HepG2 (cell line): ENCODE results near the gene UCN2. TPM values are rescaled to one million over a fixed set of nuclear protein-coding genes. Genes with fewer than 3 reads are reported as not detected.

Experiments
- ATAC-seq: fragments of 200-7000 bp; cut with Tn5 transposase; 3 replicates; pipeline ENCODE4 v1.9.1; 2020; ENCODE audit warnings: mild to moderate bottlenecking, moderate library complexity
- BruUV-seq: library from RNA; stranded (reverse); fragments of 400-500 nt; replicated peaks from 2 replicates; lab custom pipeline; 2021; lab: Mats Ljungman, UMichigan
- CTCF ChIA-PET: fragments of 300-600 bp; formaldehyde crosslinking; extraction: SDS; loops from one replicate; lab custom pipeline; 2021; ENCODE audit warnings: low total read pairs, inconsistent platforms, low intra/inter-chr PET ratio; lab: Yijun Ruan, JAX
- POLR2A ChIA-PET: fragments of 350-600 bp; sonication (Branson Sonifier 250); formaldehyde crosslinking; loops from one replicate; lab custom pipeline; 2020; ENCODE audit warnings: antibody characterized with exemption, inconsistent platforms; lab: Yijun Ruan, JAX
- DNase-seq: peaks from one replicate; pipeline ENCODE4 v3.0.0-alpha.2; 2015; ENCODE audit warnings: low spot score
- FAIRE-seq: peaks from 3 replicates; lab custom pipeline; 2011; peaks lifted over from hg19 to GRCh38; lab: Jason Lieb, UNC
- H2AFZ ChIP-seq: one replicate; pipeline ENCODE4 v1.6.1; 2011; ENCODE audit warnings: low read length, inconsistent platforms
- H3K27ac ChIP-seq: fragments of 300-600 bp; 3 replicates; pipeline ENCODE4 v1.8.0; 2011; ENCODE audit warnings: mixed run types, mild to moderate bottlenecking, mixed read lengths, low read length, inconsistent platforms; ENCODE audit not compliant: insufficient read depth; ENCODE audit errors: extremely low read length
- H3K27me3 ChIP-seq, 2 experiments: fragments of 200-600 bp in 1 of 2; 2 replicates in 1 of 2; 3 replicates in 1 of 2; pipeline versions ENCODE4 v1.6.0 to v1.8.0; 2011; ENCODE audit warnings: low read length in 2 of 2, mild to moderate bottlenecking in 2 of 2, moderate library complexity in 2 of 2, inconsistent platforms in 1 of 2; ENCODE audit not compliant: insufficient read depth in 2 of 2, control insufficient read depth in 1 of 2
- H3K36me3 ChIP-seq, 2 experiments: fragments of 200-600 bp in 1 of 2; replicated peaks in 1 of 2; 2 replicates in 1 of 2; 3 replicates in 1 of 2; pipeline versions ENCODE4 v1.5.1 to v1.8.0; 2011; ENCODE audit warnings: low read length in 2 of 2, inconsistent platforms in 1 of 2; ENCODE audit not compliant: insufficient read depth in 2 of 2, control insufficient read depth in 1 of 2
- H3K4me1 ChIP-seq: 2 replicates; pipeline ENCODE4 v1.5.1; 2012; ENCODE audit warnings: low read length, inconsistent platforms; ENCODE audit not compliant: insufficient read depth
- H3K4me2 ChIP-seq: 2 replicates; pipeline ENCODE4 v1.6.0; 2011; ENCODE audit warnings: low read depth, low read length, inconsistent platforms
- H3K4me3 ChIP-seq, 3 experiments: fragments of 200-600 bp in 1 of 3; sonication (generic), shearing (Covaris generic) in 1 of 3; replicated peaks in 1 of 3; 2 replicates each; pipeline ENCODE4 v1.5.1; 2011 to 2016; ENCODE audit warnings: low read length in 3 of 3, inconsistent platforms in 2 of 3, low read depth in 2 of 3, mild to moderate bottlenecking in 2 of 3, control low read depth in 1 of 3, mixed read lengths in 1 of 3; ENCODE audit not compliant: insufficient read depth in 1 of 3
- H3K79me2 ChIP-seq: one replicate; pipeline ENCODE4 v1.6.1; 2011; ENCODE audit warnings: low read length, inconsistent platforms; ENCODE audit not compliant: insufficient read depth
- H3K9ac ChIP-seq: 2 replicates; pipeline ENCODE4 v1.6.0; 2011; ENCODE audit warnings: mild to moderate bottlenecking, low read depth, low read length, inconsistent platforms; ENCODE audit not compliant: insufficient read depth
- H3K9me3 ChIP-seq: 2 replicates; pipeline ENCODE4 v1.5.1; 2012; ENCODE audit warnings: mild to moderate bottlenecking, low read length
- H4K20me1 ChIP-seq: 2 replicates; pipeline ENCODE4 v1.6.0; 2011; ENCODE audit warnings: inconsistent platforms, mild to moderate bottlenecking, low read length, moderate library complexity; ENCODE audit not compliant: insufficient read depth
- HNRNPUL1 ChIP-seq: fragments of 200-400 bp; formaldehyde crosslinking; IDR thresholded peaks from 2 replicates; pipeline ENCODE4 v1.6.1; 2017; ENCODE audit warnings: low read depth, mild to moderate bottlenecking, low read length, moderate library complexity
- HOXA5 ChIP-seq: sonication (generic); formaldehyde crosslinking; IDR thresholded peaks from 2 replicates; pipeline ENCODE4 v1.4.0; 2020; ENCODE audit warnings: missing genetic modification reagents
- JUNB ChIP-seq: sonication (generic); formaldehyde crosslinking; IDR thresholded peaks from 2 replicates; pipeline ENCODE4 v1.8.0; 2022; ENCODE audit warnings: missing genetic modification reagents, mild to moderate bottlenecking, borderline replicate concordance
- MEIS2 ChIP-seq: sonication (generic); formaldehyde crosslinking; IDR thresholded peaks from 2 replicates; pipeline ENCODE4 v1.9.0; 2021; ENCODE audit warnings: mild to moderate bottlenecking, missing genetic modification reagents
- ZFP82 ChIP-seq: sonication (generic); formaldehyde crosslinking; IDR thresholded peaks from 2 replicates; pipeline ENCODE4 v1.5.1; 2020; ENCODE audit warnings: mild to moderate bottlenecking, missing genetic modification reagents, borderline replicate concordance
- ZNF124 ChIP-seq: sonication (generic); formaldehyde crosslinking; IDR thresholded peaks from 2 replicates; pipeline ENCODE4 v1.4.0; 2020; ENCODE audit warnings: missing genetic modification reagents
- ZNF234 ChIP-seq: sonication (generic); formaldehyde crosslinking; conservative IDR thresholded peaks from 2 replicates; pipeline ENCODE4 v1.5.1; 2020; ENCODE audit warnings: mild to moderate bottlenecking, missing genetic modification reagents
- ZNF430 ChIP-seq: sonication (generic); formaldehyde crosslinking; IDR thresholded peaks from 2 replicates; pipeline ENCODE4 v1.9.0; 2021; ENCODE audit warnings: mild to moderate bottlenecking, missing genetic modification reagents
- ZNF598 ChIP-seq: sonication (generic); formaldehyde crosslinking; IDR thresholded peaks from 2 replicates; pipeline ENCODE4 v1.5.1; 2020; ENCODE audit warnings: mild to moderate bottlenecking, missing genetic modification reagents, borderline replicate concordance
- ZNF709 ChIP-seq: sonication (generic); formaldehyde crosslinking; IDR thresholded peaks from 2 replicates; pipeline ENCODE4 v1.5.0; 2020; ENCODE audit warnings: mild to moderate bottlenecking, missing genetic modification reagents
- ZNF792 ChIP-seq: IDR thresholded peaks from 2 replicates; pipeline ENCODE4 v1.6.1; 2016
- WGBS: methylation state at CpG from one replicate; pipeline ENCODE4 v1.1.6; 2017; ENCODE audit warnings: low lambda C conversion rate; 5-methylcytosine and 5-hydroxymethylcytosine counted together
- in situ Hi-C: cut with HindIII; loops from 2 replicates; pipeline ENCODE4 v1.10.0; 2017; ENCODE audit warnings: low pct_unique_long_range_greater_than_20kb; ENCODE audit not compliant: extremely low pct_ligation_motif_present
- intact Hi-C: fragments of 100-400 bp; cut with micrococcal nuclease; formaldehyde crosslinking; loops from one replicate; pipeline ENCODE4 v1.10.0; 2022; ENCODE audit not compliant: unreplicated experiment
- polyA plus RNA-seq, 8 experiments: library from polyadenylated mRNA; depleted of rRNA in 3 of 8; stranded (reverse) in 7 of 8; unstranded in 1 of 8; fragments of >200 nt; fragmentation: Illumina TruSeq in 4 of 8; extraction: Trizol in 4 of 8; gene quantifications; 2 replicates each; pipeline versions ENCODE4 v1.2.1 to v1.2.3, GENCODE V29; 2011 to 2016; ENCODE audit warnings: low read depth in 4 of 8, missing spikeins in 1 of 8, mixed read lengths in 1 of 8; ENCODE audit not compliant: insufficient read depth in 1 of 8
- total RNA-seq, 5 experiments: library from RNA; depleted of rRNA; stranded (reverse); fragments of >200 nt; fragmentation: Illumina TruSeq; extraction: Trizol; gene quantifications; 2 replicates each; pipeline ENCODE4 v1.2.3, GENCODE V29; 2016; ENCODE audit warnings: low read depth in 1 of 5
- TF ChIP-seq, protein P1 (sequence below): sonication (generic); formaldehyde crosslinking; IDR thresholded peaks from 2 replicates; pipeline ENCODE4 v1.5.0; 2020; ENCODE audit warnings: missing genetic modification reagents
- TF ChIP-seq, protein P2 (sequence below): sonication (generic); formaldehyde crosslinking; IDR thresholded peaks from 2 replicates; pipeline ENCODE4 v1.5.0; 2020; ENCODE audit warnings: mild to moderate bottlenecking, missing genetic modification reagents, borderline replicate concordance

The UCN2 gene
- total and polyA plus RNA-seq, 2 of the 13 experiments (the other 11 are each of a cell fraction or from before 2014, with no cell fraction given): 0.07 to 1.5 TPM

DNA sequence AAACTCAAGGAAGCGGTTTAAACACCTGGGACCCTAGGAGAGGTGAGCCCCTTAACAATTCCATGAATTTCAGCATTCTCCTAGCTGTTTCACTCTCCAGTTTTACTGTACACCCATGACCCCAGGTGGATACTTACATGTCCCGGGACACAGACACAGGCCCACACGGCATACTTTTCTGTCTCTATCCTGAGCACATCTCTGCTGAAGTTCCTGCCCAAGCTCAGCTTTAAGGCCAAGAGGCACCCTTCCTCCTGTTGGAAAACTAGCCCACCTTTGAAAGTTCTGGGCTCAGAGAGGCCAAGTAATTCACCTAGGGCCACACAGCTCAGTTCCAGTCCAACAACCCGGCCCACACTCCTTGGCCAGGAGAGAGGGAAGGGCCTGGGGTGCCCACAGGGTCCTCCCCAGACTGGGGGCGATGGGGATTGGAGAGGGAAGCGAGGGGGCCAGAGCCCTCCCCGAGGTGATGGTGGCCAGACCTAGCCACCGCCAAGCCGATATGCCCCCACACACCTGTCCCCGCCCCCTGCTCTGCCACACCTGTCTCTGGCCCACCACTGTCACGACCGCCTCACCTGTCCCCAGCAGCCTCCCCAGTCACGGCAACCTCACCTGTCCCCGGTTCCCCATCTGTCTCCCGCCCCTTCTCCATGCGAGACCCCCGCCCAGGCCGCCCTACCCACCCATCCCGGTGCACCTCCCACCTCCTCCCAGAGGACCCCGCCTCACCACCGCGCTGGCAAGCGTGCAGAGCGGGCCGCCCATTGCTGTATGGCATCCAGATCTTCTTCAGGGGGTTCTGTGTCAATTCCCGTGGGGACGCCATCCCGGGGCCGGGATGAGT is 7.4 kb downstream of the UCN2 start:
- peaks cover 30% of the 10 kb centered on the region for H4K20me1 ChIP-seq
- H3K9ac ChIP-seq: peak overlapping the region; percentile 82
- 3% methylated on average over 16 of the region's 29 CpGs for WGBS
- H2AFZ ChIP-seq: no peak overlapping the region
- no peaks in the 10 kb centered on the region for H3K9me3 ChIP-seq
- H3K36me3 ChIP-seq: peaks cover 12 to 28% of the 10 kb centered on the region in 2 experiments; a peak in 4 of 5 replicates
- ATAC-seq: no peak
- peak overlapping the region; percentile 27 for H3K27ac ChIP-seq
- BruUV-seq: TSS peak; percentile 53
- intact Hi-C loops: loop anchor here (2.0 to 5.0 kb wide), 3 partner anchors 66 to 83 kb away; partner anchors contain the start of genes SLC26A6 and TMEM89
- no peak for FAIRE-seq
- H3K4me1 ChIP-seq: peaks cover 87% of the 10 kb centered on the region
- CTCF ChIA-PET: no interaction called here
- peak overlapping the region; percentile 76 to 98 (median 92) for H3K4me3 ChIP-seq
- in situ Hi-C loops: loop anchor here (5.0 kb wide), 1 partner anchor 89 kb away; a partner anchor contains a TSS
- DNase-seq: no peak
- peaks cover 53% of the 10 kb centered on the region for H3K79me2 ChIP-seq
- peak overlapping the region; percentile 78 for H3K4me2 ChIP-seq
- H3K27me3 ChIP-seq: no peaks in the 10 kb centered on the region; a peak in 1 of 5 replicates
- POLR2A ChIA-PET: interaction anchor here (0.7 to 3.3 kb wide), 20 partner anchors 17 to 451 kb away, joined by 3 to 29 read pairs (median 4); partner anchors contain the start of genes ATRIP, CCDC51, CELSR3 and IP6K2
- TF ChIP-seq, protein P1, sequence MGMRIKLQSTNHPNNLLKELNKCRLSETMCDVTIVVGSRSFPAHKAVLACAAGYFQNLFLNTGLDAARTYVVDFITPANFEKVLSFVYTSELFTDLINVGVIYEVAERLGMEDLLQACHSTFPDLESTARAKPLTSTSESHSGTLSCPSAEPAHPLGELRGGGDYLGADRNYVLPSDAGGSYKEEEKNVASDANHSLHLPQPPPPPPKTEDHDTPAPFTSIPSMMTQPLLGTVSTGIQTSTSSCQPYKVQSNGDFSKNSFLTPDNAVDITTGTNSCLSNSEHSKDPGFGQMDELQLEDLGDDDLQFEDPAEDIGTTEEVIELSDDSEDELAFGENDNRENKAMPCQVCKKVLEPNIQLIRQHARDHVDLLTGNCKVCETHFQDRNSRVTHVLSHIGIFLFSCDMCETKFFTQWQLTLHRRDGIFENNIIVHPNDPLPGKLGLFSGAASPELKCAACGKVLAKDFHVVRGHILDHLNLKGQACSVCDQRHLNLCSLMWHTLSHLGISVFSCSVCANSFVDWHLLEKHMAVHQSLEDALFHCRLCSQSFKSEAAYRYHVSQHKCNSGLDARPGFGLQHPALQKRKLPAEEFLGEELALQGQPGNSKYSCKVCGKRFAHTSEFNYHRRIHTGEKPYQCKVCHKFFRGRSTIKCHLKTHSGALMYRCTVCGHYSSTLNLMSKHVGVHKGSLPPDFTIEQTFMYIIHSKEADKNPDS (CRISPR knock-in tag): no peak
- no peak for TF ChIP-seq ZNF598 (CRISPR knock-in tag)
- peak; percentile 20; the same call in 1 of the 2 replicates for TF ChIP-seq ZFP82 (CRISPR knock-in tag)
- TF ChIP-seq HNRNPUL1: no peak
- TF ChIP-seq HOXA5 (CRISPR knock-in tag): no peak
- TF ChIP-seq ZNF234 (CRISPR knock-in tag): no peak
- TF ChIP-seq, protein P2, sequence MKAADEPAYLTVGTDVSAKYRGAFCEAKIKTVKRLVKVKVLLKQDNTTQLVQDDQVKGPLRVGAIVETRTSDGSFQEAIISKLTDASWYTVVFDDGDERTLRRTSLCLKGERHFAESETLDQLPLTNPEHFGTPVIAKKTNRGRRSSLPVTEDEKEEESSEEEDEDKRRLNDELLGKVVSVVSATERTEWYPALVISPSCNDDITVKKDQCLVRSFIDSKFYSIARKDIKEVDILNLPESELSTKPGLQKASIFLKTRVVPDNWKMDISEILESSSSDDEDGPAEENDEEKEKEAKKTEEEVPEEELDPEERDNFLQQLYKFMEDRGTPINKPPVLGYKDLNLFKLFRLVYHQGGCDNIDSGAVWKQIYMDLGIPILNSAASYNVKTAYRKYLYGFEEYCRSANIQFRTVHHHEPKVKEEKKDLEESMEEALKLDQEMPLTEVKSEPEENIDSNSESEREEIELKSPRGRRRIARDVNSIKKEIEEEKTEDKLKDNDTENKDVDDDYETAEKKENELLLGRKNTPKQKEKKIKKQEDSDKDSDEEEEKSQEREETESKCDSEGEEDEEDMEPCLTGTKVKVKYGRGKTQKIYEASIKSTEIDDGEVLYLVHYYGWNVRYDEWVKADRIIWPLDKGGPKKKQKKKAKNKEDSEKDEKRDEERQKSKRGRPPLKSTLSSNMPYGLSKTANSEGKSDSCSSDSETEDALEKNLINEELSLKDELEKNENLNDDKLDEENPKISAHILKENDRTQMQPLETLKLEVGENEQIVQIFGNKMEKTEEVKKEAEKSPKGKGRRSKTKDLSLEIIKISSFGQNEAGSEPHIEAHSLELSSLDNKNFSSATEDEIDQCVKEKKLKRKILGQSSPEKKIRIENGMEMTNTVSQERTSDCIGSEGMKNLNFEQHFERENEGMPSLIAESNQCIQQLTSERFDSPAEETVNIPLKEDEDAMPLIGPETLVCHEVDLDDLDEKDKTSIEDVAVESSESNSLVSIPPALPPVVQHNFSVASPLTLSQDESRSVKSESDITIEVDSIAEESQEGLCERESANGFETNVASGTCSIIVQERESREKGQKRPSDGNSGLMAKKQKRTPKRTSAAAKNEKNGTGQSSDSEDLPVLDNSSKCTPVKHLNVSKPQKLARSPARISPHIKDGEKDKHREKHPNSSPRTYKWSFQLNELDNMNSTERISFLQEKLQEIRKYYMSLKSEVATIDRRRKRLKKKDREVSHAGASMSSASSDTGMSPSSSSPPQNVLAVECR (CRISPR knock-in tag): peak; percentile 62
- no peak for TF ChIP-seq JUNB (CRISPR knock-in tag)
- no peak for TF ChIP-seq ZNF792 (CRISPR knock-in tag)
- TF ChIP-seq ZNF430 (CRISPR knock-in tag): no peak
- no peak for TF ChIP-seq MEIS2 (CRISPR knock-in tag)
- TF ChIP-seq ZNF709 (CRISPR knock-in tag): no peak
- no peak for TF ChIP-seq ZNF124
